A673 (cell line): ENCODE results near the gene CEP164. TPM values are rescaled to one million over a fixed set of nuclear protein-coding genes. Genes with fewer than 3 reads are reported as not detected.

Experiments
- BruUV-seq: library from RNA; stranded (reverse); fragments of 400-500 nt; replicated peaks from 2 replicates; lab custom pipeline; 2021; lab: Mats Ljungman, UMichigan
- CTCF ChIA-PET: fragments of 300-600 bp; sonication (Branson Sonifier 250); formaldehyde crosslinking; loops from one replicate; lab custom pipeline; 2022; ENCODE audit warnings: antibody characterized with exemption; lab: Charles Lee
- POLR2A ChIA-PET: fragments of 300-600 bp; sonication (Branson Sonifier 250); formaldehyde crosslinking; loops from one replicate; lab custom pipeline; 2022; ENCODE audit warnings: antibody characterized with exemption; ENCODE audit not compliant: low non-redundant PET; lab: Charles Lee
- DNase-seq: peaks from one replicate; pipeline ENCODE4 v3.0.0-alpha.2; 2015; ENCODE audit warnings: low spot score
- H3K27ac ChIP-seq: fragments of 200-600 bp; sonication (generic); 2 replicates; pipeline ENCODE4 v1.5.1; 2016; ENCODE audit warnings: mixed run types, low read depth, mild to moderate bottlenecking, mixed read lengths, antibody characterized with exemption, low read length; ENCODE audit not compliant: poor library complexity, severe bottlenecking
- H3K27me3 ChIP-seq: fragments of 200-600 bp; sonication (generic); replicated peaks from 2 replicates; pipeline ENCODE4 v1.6.1; 2017; ENCODE audit warnings: mixed run types, low read depth, mild to moderate bottlenecking, mixed read lengths, antibody characterized with exemption, low read length; ENCODE audit not compliant: insufficient read depth, poor library complexity
- H3K36me3 ChIP-seq: fragments of 200-600 bp; sonication (generic); 2 replicates; pipeline ENCODE4 v1.6.1; 2016; ENCODE audit warnings: mixed run types, mild to moderate bottlenecking, mixed read lengths, antibody characterized with exemption, low read length; ENCODE audit not compliant: insufficient read depth, poor library complexity, severe bottlenecking
- H3K4me1 ChIP-seq: fragments of 200-600 bp; sonication (generic); 2 replicates; pipeline ENCODE4 v1.6.1; 2017; ENCODE audit warnings: mixed run types, mild to moderate bottlenecking, mixed read lengths, antibody characterized with exemption, low read length; ENCODE audit not compliant: insufficient read depth, poor library complexity, severe bottlenecking
- H3K4me3 ChIP-seq: fragments of 200-600 bp; sonication (generic); 2 replicates; pipeline ENCODE4 v1.5.1; 2016; ENCODE audit warnings: low read depth, mixed run types, mild to moderate bottlenecking, mixed read lengths, low read length; ENCODE audit not compliant: poor library complexity, severe bottlenecking
- H3K9me3 ChIP-seq: fragments of 200-600 bp; sonication (generic); 2 replicates; pipeline ENCODE4 v1.6.1; 2016; ENCODE audit warnings: mixed run types, low read depth, mild to moderate bottlenecking, mixed read lengths, antibody characterized with exemption, low read length; ENCODE audit not compliant: poor library complexity, severe bottlenecking
- CTCF ChIP-seq: fragments of 300-800, 200-600 bp; sonication (generic); conservative IDR thresholded peaks from 2 replicates; pipeline ENCODE4 v1.5.1; 2017; ENCODE audit warnings: low read depth, mild to moderate bottlenecking, antibody characterized with exemption, low read length, moderate library complexity, mixed read lengths
- EZH2 ChIP-seq: fragments of 200-600 bp; sonication (generic); IDR thresholded peaks from 2 replicates; pipeline ENCODE4 v1.6.1; 2017; ENCODE audit warnings: borderline replicate concordance, low read depth, mild to moderate bottlenecking, mixed read lengths, antibody characterized with exemption, low read length; ENCODE audit not compliant: poor library complexity, severe bottlenecking
- intact Hi-C: fragments of 100-400 bp; cut with micrococcal nuclease; formaldehyde crosslinking; loops from one replicate; pipeline ENCODE4 v1.10.0; 2022; ENCODE audit not compliant: unreplicated experiment
- total RNA-seq: library from RNA; stranded (reverse); gene quantifications from 2 replicates; pipeline ENCODE4 v1.2.3, GENCODE V29; 2021

CEP164 gene
- total RNA-seq, 1 experiment from 2014 or later, result 39.4 TPM

- Histone ChIP-seq H3K4me1 (no peaks in the 10 kb centered on the region), H3K27ac (no peak overlapping the region), H3K4me3 (no peak overlapping the region), H3K9me3 (no peaks in the 10 kb centered on the region), H3K27me3 (no peaks in the 10 kb centered on the region), H3K36me3 (peaks cover 11% of the 10 kb centered on the region)
- TF ChIP-seq CTCF (no peak), EZH2 (no peak)
- CTCF ChIA-PET, result no interaction called here
- POLR2A ChIA-PET, result no interaction called here
- DNase-seq, result no peak
- intact Hi-C loops, result no loop called here
- no TSS peak for BruUV-seq
Observed at GRCh38 chr11:117369534-117369933, 41.9 kb downstream of the CEP164 start.

DNA sequence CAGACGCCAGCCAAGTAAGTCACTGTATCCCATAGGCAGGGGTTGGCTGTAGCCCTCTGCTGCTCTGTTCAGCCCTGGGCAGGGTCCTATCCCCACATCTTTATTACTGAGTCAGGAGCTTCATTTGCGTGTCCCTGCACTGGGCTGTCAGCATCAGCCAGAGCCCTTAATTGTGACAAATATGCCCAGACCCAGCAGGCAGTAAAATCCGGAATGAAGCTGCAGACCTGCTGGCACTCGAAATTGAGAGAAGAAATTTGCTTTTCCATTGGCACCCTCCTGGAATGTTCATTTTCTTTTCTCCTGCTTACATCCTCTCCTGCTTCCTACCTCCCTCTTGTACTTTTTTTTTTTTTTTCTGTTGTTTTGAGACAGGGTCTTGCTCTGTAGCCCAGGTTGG is 43.8 kb downstream of the CEP164 start:
- intact Hi-C loops, result no loop called here
- H3K27me3 ChIP-seq, result no peaks in the 10 kb centered on the region
- H3K36me3 ChIP-seq, result peaks cover 7% of the 10 kb centered on the region
- no TSS peak for BruUV-seq
- no peak for DNase-seq
- no peaks in the 10 kb centered on the region for H3K9me3 ChIP-seq
- no peak overlapping the region for H3K27ac ChIP-seq
- POLR2A ChIA-PET, result no interaction called here
- no peaks in the 10 kb centered on the region for H3K4me1 ChIP-seq
- H3K4me3 ChIP-seq, result no peak overlapping the region
- CTCF ChIA-PET, result no interaction called here
- TF ChIP-seq CTCF (no peak), EZH2 (no peak)

DNA sequence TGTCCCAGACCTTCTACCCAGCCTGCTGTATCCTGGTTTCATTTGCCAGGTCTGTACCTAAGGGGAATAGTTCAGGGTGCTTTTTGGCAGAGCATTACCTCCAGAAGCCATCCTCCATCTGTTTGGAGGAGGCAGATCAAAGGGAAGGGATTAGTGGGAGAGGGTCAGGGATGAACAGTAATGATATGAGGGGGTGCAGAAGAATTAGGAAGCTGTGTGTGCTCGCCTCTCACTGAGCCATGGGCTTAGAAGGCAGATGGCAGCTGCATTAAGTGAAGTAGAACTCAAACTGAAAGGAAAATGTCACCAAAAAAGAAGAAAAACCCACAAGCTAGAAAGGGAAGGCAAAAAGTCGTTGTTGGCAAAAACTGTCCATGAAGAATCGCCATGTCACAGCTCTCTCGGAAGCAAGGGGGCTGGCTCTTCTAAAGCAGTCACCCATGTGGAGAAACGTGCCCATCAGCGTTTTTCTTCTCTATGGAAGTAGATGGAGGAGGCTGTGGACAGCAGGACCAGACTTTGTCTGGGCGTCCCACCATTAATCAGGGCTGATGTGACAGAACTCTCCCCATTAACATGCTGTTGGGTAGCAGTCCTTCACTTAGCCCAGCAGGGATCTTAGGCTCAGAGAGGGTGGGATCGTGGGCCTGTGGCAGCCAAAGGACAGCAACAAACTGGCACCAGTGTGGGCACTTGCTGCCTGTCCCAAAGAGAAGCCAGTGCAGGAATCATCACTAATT is 46.8 kb downstream of the CEP164 start:
- intact Hi-C loops, result no loop called here
- BruUV-seq, result no TSS peak
- CTCF ChIA-PET, result no interaction called here
- H3K27ac ChIP-seq, result no peak overlapping the region
- TF ChIP-seq CTCF, result no peak
- no peak for TF ChIP-seq EZH2
- H3K9me3 ChIP-seq, result no peaks in the 10 kb centered on the region
- POLR2A ChIA-PET, result no interaction called here
- no peak for DNase-seq
- no peaks in the 10 kb centered on the region for H3K4me1 ChIP-seq
- H3K4me3 ChIP-seq, result no peak overlapping the region
- no peaks in the 10 kb centered on the region for H3K27me3 ChIP-seq
- peaks cover 4% of the 10 kb centered on the region for H3K36me3 ChIP-seq
